Common myeloid progenitor, CD34-positive (primary cell): Measurements from ENCODE around the gene PROSER1.

Source experiments
- CTCF ChIA-PET: fragments of 350-600 bp; sonication (Branson Sonifier 250); formaldehyde crosslinking; loops from one replicate; lab custom pipeline; 2021; ENCODE audit warnings: antibody characterized with exemption; lab: Charles Lee
- POLR2A ChIA-PET: fragments of 350-600 bp; sonication (Branson Sonifier 250); formaldehyde crosslinking; loops from one replicate; lab custom pipeline; 2021; ENCODE audit warnings: antibody characterized with exemption; lab: Charles Lee
- DNase-seq, 3 donors: peaks; one replicate each; pipeline versions ENCODE4 v3.0.0 to v3.0.0-alpha.2; 2013
- H3K27ac ChIP-seq, 2 experiments: 1 replicate in 1 of 2; 2 replicates in 1 of 2; pipeline ENCODE4 v1.7.0; 2013; ENCODE audit warnings: inconsistent platforms in 2 of 2, low read length in 2 of 2, mild to moderate bottlenecking in 2 of 2, low read depth in 1 of 2, moderate library complexity in 1 of 2; ENCODE audit not compliant: severe bottlenecking in 2 of 2, insufficient read depth in 1 of 2, poor library complexity in 1 of 2
- H3K27me3 ChIP-seq, 5 experiments: replicated peaks in 2 of 5; 1 replicate in 3 of 5; 2 replicates in 2 of 5; pipeline versions ENCODE4 v1.6.1 to v1.7.0; 2013; ENCODE audit warnings: low read length in 4 of 5, mild to moderate bottlenecking in 2 of 5, moderate library complexity in 2 of 5, inconsistent platforms in 1 of 5; ENCODE audit not compliant: insufficient read depth in 5 of 5, control insufficient read depth in 4 of 5
- H3K36me3 ChIP-seq, 4 experiments: 1 replicate in 2 of 4; 2 replicates in 2 of 4; pipeline versions ENCODE4 v1.6.1 to v1.7.0; 2013; ENCODE audit warnings: low read length in 3 of 4, control low read depth in 1 of 4, mild to moderate bottlenecking in 1 of 4; ENCODE audit not compliant: control insufficient read depth in 4 of 4, insufficient read depth in 4 of 4
- H3K4me1 ChIP-seq, 4 experiments: 1 replicate in 3 of 4; 2 replicates in 1 of 4; pipeline versions ENCODE4 v1.6.1 to v1.7.1; 2013; ENCODE audit warnings: low read length in 3 of 4, mild to moderate bottlenecking in 3 of 4, control low read depth in 1 of 4, inconsistent platforms in 1 of 4, moderate library complexity in 1 of 4; ENCODE audit not compliant: control insufficient read depth in 4 of 4, insufficient read depth in 4 of 4; ENCODE audit errors: control extremely low read depth in 1 of 4
- H3K4me3 ChIP-seq, 7 experiments: 1 replicate in 4 of 7; 2 replicates in 3 of 7; pipeline versions ENCODE4 v1.5.1 to v1.7.0; 2013; ENCODE audit warnings: mild to moderate bottlenecking in 7 of 7, low read length in 6 of 7, moderate library complexity in 6 of 7, inconsistent platforms in 2 of 7, low read depth in 2 of 7, control low read depth in 1 of 7; ENCODE audit not compliant: insufficient read depth in 4 of 7, control insufficient read depth in 1 of 7; ENCODE audit errors: extremely low read depth in 1 of 7
- H3K9me3 ChIP-seq, 5 experiments: 1 replicate in 4 of 5; 2 replicates in 1 of 5; pipeline versions ENCODE4 v1.6.1 to v1.7.1; 2013; ENCODE audit warnings: low read length in 4 of 5, mild to moderate bottlenecking in 2 of 5, inconsistent platforms in 1 of 5, low read depth in 1 of 5, moderate library complexity in 1 of 5; ENCODE audit not compliant: control insufficient read depth in 4 of 5, insufficient read depth in 2 of 5; ENCODE audit errors: control extremely low read depth in 1 of 5
- WGBS: methylation state at CpG from one replicate; pipeline ENCODE4 v1.1.5; 2013; ENCODE audit not compliant: insufficient coverage; 5-methylcytosine and 5-hydroxymethylcytosine counted together

PROSER1 gene

DNA sequence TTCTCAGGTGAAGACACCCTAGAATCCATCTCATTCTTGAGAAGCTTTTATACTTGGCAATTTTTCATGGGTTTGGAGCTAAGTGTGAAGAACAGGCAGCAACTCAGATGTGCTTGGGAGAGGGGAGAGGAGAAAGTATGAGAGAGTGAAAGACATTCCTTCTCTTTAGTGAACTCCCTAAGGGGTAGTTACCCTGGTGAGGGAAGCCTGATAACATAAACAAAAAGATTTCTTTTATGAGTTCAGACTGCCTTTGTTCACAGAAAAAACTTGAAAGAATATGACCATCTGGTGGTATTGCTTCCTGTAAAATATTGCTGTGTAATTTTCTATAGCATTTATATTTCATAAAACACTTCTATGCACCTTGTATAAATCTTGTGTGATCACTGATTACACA lies 47.2 kb downstream of the PROSER1 start, which contains the start of gene STOML3:
STOML3 (minus strand) TSS at position 139 of the 400 bp plus-strand sequence; CDS start at position 29, 110 bp downstream.
- POLR2A ChIA-PET, result no interaction called here
- Histone ChIP-seq H3K36me3 (no peaks in the 10 kb centered on the region), H3K4me3 (peak within 1 kb of the TSS in 1 of 7 experiments; percentile 14), H3K4me1 (peaks cover 0 to 4% (median 1%) of the 10 kb centered on the region in 4 experiments), H3K27ac (peak within 1 kb of the TSS in 1 of 2 experiments; percentile 12), H3K27me3 (no peaks in the 10 kb centered on the region), H3K9me3 (no peaks in the 10 kb centered on the region)
- DNase-seq, result peak in 2 of 3 donors; percentile 48 to 67
- CTCF ChIA-PET, result interaction anchor here (1.2 kb wide), 1 partner anchor 17 kb away, joined by 3 read pairs; no protein-coding TSS in a partner anchor

DNA sequence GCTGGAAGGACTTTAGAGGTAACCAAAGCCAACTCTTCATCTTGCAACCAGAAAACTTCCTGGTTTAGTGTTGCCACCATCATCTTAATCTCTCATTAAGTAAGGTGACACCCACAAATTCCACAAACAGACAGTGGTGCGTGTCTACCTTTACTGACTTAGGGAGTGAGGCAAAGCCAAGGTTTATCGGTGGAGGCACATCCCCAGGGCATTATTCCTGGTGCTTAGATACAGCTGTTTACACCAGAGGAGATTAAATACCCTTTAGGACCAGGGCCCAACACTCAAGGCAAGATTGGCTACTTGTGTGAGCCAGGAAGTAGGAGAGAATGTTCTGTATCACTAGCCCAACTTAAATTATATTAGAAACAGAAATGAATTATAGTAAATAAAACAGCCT lies 56.8 kb downstream of the PROSER1 start:
- H3K27me3 ChIP-seq, result peaks cover 0 to 2% (median 0%) of the 10 kb centered on the region in 5 experiments
- no peak overlapping the region for H3K27ac ChIP-seq
- peaks cover 0 to 13% (median 0%) of the 10 kb centered on the region in 5 experiments for H3K9me3 ChIP-seq
- no peaks in the 10 kb centered on the region for H3K36me3 ChIP-seq
- ChIA-PET CTCF (no interaction called here), POLR2A (no interaction called here)
- no peak for DNase-seq
- no peaks in the 10 kb centered on the region for H3K4me1 ChIP-seq
- H3K4me3 ChIP-seq, result no peak overlapping the region
- WGBS, result 93% methylated on average over 2 of the region's 2 CpGs

- WGBS, result no CpG with 5 or more reads among the region's 2 CpGs
Measured at GRCh38 chr13:38980750-38981078, 57.2 kb downstream of the PROSER1 start.

DNA sequence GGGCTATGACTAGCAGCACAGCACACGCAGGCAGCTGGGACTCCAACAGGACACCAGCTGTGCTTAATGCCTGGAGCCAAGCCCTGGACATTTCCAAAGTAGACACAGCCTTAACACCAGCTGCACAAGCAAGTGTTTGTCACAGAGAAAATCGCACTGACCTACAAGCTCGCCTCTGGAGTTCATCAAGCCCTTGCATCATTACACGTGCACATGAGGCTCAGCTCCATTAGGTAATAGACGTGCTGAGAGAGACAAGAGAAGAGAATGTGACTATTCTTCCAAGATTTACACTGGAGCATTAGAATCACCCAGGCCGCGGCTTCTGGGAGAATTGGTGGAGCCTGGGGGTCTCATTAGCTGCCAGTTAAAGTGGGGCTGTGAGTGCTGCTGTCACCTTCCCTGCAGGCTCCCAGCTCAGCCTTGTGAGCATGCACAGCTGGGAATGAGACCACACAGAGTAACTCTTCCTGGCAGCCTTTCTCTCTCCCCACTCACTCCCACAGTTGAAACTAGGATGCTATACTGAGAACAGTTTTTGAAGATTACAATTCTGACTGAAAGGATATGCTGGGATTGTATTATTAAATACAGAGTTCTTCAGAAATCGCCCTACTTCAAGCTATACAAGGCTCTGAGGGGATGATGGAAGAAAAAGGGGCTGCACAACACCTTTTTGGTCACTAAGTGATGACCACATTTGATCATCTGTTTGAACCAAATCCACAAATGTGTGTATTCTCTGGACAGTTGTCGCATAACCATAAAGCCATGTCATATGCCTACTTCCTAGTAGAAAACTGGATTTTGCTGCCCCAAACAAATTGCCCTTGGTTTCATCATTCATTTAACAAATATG lies 57.8 kb downstream of the PROSER1 start:
- 90% methylated on average over 8 of the region's 9 CpGs for WGBS
- no peak overlapping the region for H3K4me3 ChIP-seq
- peaks cover 0 to 2% (median 0%) of the 10 kb centered on the region in 5 experiments for H3K27me3 ChIP-seq
- H3K36me3 ChIP-seq, result no peaks in the 10 kb centered on the region
- no peak overlapping the region for H3K27ac ChIP-seq
- DNase-seq, result no peak
- peaks cover 0 to 13% (median 0%) of the 10 kb centered on the region in 5 experiments for H3K9me3 ChIP-seq
- CTCF ChIA-PET, result interaction anchor here (0.7 kb wide), 1 partner anchor 47 kb away, joined by 3 read pairs; no protein-coding TSS in a partner anchor
- POLR2A ChIA-PET, result no interaction called here
- H3K4me1 ChIP-seq, result no peaks in the 10 kb centered on the region

More at GRCh38 chr13:38980750-38981078, 57.2 kb downstream of the PROSER1 start:
- ChIA-PET CTCF (no interaction called here), POLR2A (no interaction called here)
- Histone ChIP-seq H3K9me3 (peaks cover 0 to 13% (median 0%) of the 10 kb centered on the region in 5 experiments), H3K27me3 (peaks cover 0 to 2% (median 0%) of the 10 kb centered on the region in 5 experiments), H3K4me1 (no peaks in the 10 kb centered on the region), H3K4me3 (no peak overlapping the region), H3K27ac (no peak overlapping the region), H3K36me3 (no peaks in the 10 kb centered on the region)
- DNase-seq, result no peak

- H3K4me1 ChIP-seq, result no peaks in the 10 kb centered on the region
- peak in 1 of 3 donors; percentile 5 for DNase-seq
- 96% methylated on average over 4 of the region's 4 CpGs for WGBS
- H3K27ac ChIP-seq, result no peak overlapping the region
- H3K27me3 ChIP-seq, result peaks cover 0 to 3% (median 0%) of the 10 kb centered on the region in 5 experiments
- CTCF ChIA-PET, result interaction anchor here (1.0 to 1.4 kb wide), 2 partner anchors 9 to 642 kb away, joined by 3 read pairs; no protein-coding TSS in a partner anchor
- H3K4me3 ChIP-seq, result no peak overlapping the region
- no peaks in the 10 kb centered on the region for H3K36me3 ChIP-seq
- H3K9me3 ChIP-seq, result no peaks in the 10 kb centered on the region
- POLR2A ChIA-PET, result no interaction called here
Measured at GRCh38 chr13:38970380-38971051, 67.4 kb downstream of the PROSER1 start.

GRCh38 chr13:38969187-38969586 lies 68.7 kb downstream of the PROSER1 start:
- no peaks in the 10 kb centered on the region for H3K4me1 ChIP-seq
- no peaks in the 10 kb centered on the region for H3K36me3 ChIP-seq
- whole genome bisulfite sequencing, result no CpG with 5 or more reads among the region's 2 CpGs
- DNase-seq, result no peak
- no peak overlapping the region for H3K4me3 ChIP-seq
- CTCF ChIA-PET, result no interaction called here
- peaks cover 0 to 3% (median 0%) of the 10 kb centered on the region in 5 experiments for H3K27me3 ChIP-seq
- POLR2A ChIA-PET, result no interaction called here
- H3K9me3 ChIP-seq, result no peaks in the 10 kb centered on the region
- no peak overlapping the region for H3K27ac ChIP-seq
